RWPE1 (cell line): ENCODE measurements around the gene NEURL2.

Source experiments
- CTCF ChIA-PET: fragments of 350-600 bp; sonication (Branson Sonifier 250); formaldehyde crosslinking; extraction: SDS; loops from one replicate; lab custom pipeline; 2021; lab: Yijun Ruan, JAX
- POLR2A ChIA-PET: fragments of 400-600 bp; formaldehyde crosslinking; extraction: SDS; loops from one replicate; lab custom pipeline; 2020; ENCODE audit warnings: antibody characterized with exemption; ENCODE audit not compliant: low non-redundant PET; lab: Yijun Ruan, JAX
- DNase-seq: peaks from one replicate; pipeline ENCODE4 v3.0.0; 2012; ENCODE audit warnings: low spot score
- H3K27ac ChIP-seq: fragments of 450-650 bp; 2 replicates; pipeline ENCODE4 v1.5.1; 2017
- CTCF ChIP-seq: fragments of 450-650 bp; conservative IDR thresholded peaks from 2 replicates; pipeline ENCODE4 v1.5.1; 2017; ENCODE audit warnings: low read depth, mild to moderate bottlenecking

Gene NEURL2

GRCh38 chr20:45860560-45861220 lies 30.3 kb downstream of the NEURL2 start:
- no peak for DNase-seq
- CTCF ChIA-PET = no interaction called here
- no peak overlapping the region for H3K27ac ChIP-seq
- TF ChIP-seq CTCF = no peak
- POLR2A ChIA-PET = no interaction called here

GRCh38 chr20:45859916-45860315 lies 31.1 kb downstream of the NEURL2 start:
- CTCF ChIA-PET = no interaction called here

GRCh38 chr20:45857882-45858216 lies 33.2 kb downstream of the NEURL2 start:
- peak; percentile 65 for DNase-seq
- ChIA-PET POLR2A (interaction anchor here (0.6 kb wide), 1 partner anchor 9 kb away, joined by 3 read pairs; no protein-coding TSS in a partner anchor), CTCF (interaction anchor here (0.9 kb wide), 1 partner anchor 14 kb away, joined by 3 read pairs; no protein-coding TSS in a partner anchor)
- peak overlapping the region; percentile 73 for H3K27ac ChIP-seq
- no peak for TF ChIP-seq CTCF

More at GRCh38 chr20:45859916-45860315, 31.1 kb downstream of the NEURL2 start:
- DNase-seq = no peak
- no peak for TF ChIP-seq CTCF
- POLR2A ChIA-PET = no interaction called here
- H3K27ac ChIP-seq = no peak overlapping the region

GRCh38 chr20:45857114-45857881 lies 33.7 kb downstream of the NEURL2 start, which contains the start of the genes ACOT8 and ZSWIM3:
TSS of gene ACOT8 (minus strand) at chr20:45857392. CDS start at chr20:45857315, 77 bp downstream.
TSS of gene ZSWIM3 (plus strand) at chr20:45857614. CDS start at chr20:45857826, 212 bp downstream.
- DNase-seq = peak; percentile 100
- TF ChIP-seq CTCF = no peak
- peak within 1 kb of the TSS; percentile 73 for H3K27ac ChIP-seq
- ChIA-PET POLR2A (interaction anchor here (0.8 to 1.3 kb wide), 2 partner anchors 23 to 28 kb away, joined by 4 to 5 read pairs; no protein-coding TSS in a partner anchor), CTCF (interaction anchor here (0.5 to 1.0 kb wide), 4 partner anchors 15 to 549 kb away, joined by 3 read pairs; partner anchors contain the start of gene ELMO2)

- CTCF ChIA-PET = no interaction called here
- no peak for TF ChIP-seq CTCF
- POLR2A ChIA-PET = no interaction called here
- H3K27ac ChIP-seq = no peak overlapping the region
- DNase-seq = no peak
These were observed 37.5 kb downstream of the NEURL2 start for GRCh38 chr20:45853484-45853883.

- DNase-seq = no peak
- POLR2A ChIA-PET = interaction anchor here (0.7 to 1.0 kb wide), 2 partner anchors 61 to 147 kb away, joined by 3 read pairs; partner anchors contain the start of genes DNTTIP1 and WFDC3
- H3K27ac ChIP-seq = no peak overlapping the region
- TF ChIP-seq CTCF = no peak
- CTCF ChIA-PET = interaction anchor here (0.6 to 0.7 kb wide), 3 partner anchors 20 to 38 kb away, joined by 3 to 4 read pairs (median 3); no protein-coding TSS in a partner anchor
These were observed 38.7 kb downstream of the NEURL2 start for GRCh38 chr20:45852326-45852725.
